Lower leg skin (tissue), 4 donors: ENCODE measurements around the gene XRRA1. TPM values are rescaled to one million over a fixed set of nuclear protein-coding genes. Genes with fewer than 3 reads are reported as not detected.

ENCODE experiments used
- DNase-seq, 2 donors: peaks; one replicate each; pipeline ENCODE4 v3.0.0-alpha.2; 2019; ENCODE audit warnings: low spot score in 2 of 2
- H3K4me3 ChIP-seq: fragments of 200-600 bp; sonication (generic); 2 replicates; pipeline ENCODE4 v1.5.1; 2017; ENCODE audit warnings: mild to moderate bottlenecking, low read depth; ENCODE audit not compliant: poor library complexity, severe bottlenecking
- CTCF ChIP-seq, 3 donors: fragments of 450-650 bp; IDR thresholded peaks; one replicate each; pipeline ENCODE4 v1.5.1; 2016; ENCODE audit warnings: antibody characterized with exemption in 3 of 3, mild to moderate bottlenecking in 3 of 3, moderate library complexity in 2 of 3
- POLR2A ChIP-seq, 2 donors: fragments of 450-650 bp; IDR thresholded peaks; one replicate each; pipeline ENCODE4 v1.6.1; 2016 to 2017; ENCODE audit warnings: antibody characterized with exemption in 2 of 2, mild to moderate bottlenecking in 1 of 2, moderate library complexity in 1 of 2
- WGBS, 2 donors: methylation state at CpG; one replicate each; pipeline ENCODE4 v1.1.5; 2018; 5-methylcytosine and 5-hydroxymethylcytosine counted together
- intact Hi-C: fragments of 100-400 bp; cut with DNase I; formaldehyde crosslinking; loops from one replicate; pipeline ENCODE4 v1.15.0; 2023; ENCODE audit warnings: low total_unique reads
- total RNA-seq, 4 donors: library from RNA; depleted of rRNA; stranded (reverse); fragments of >200 nt; gene quantifications; one replicate each; pipeline ENCODE4 v1.1.0, GENCODE V29; 2016

Gene XRRA1
- total RNA-seq, 4 donors from 2014 or later = 7.0 to 17.4 (median 13.2) TPM

GRCh38 chr11:74809801-74810200 is 139.1 kb downstream of the XRRA1 start:
- H3K4me3 ChIP-seq = no peak overlapping the region
- TF ChIP-seq POLR2A (IDR thresholded peaks at IDR 0.05) (no peak), CTCF (IDR thresholded peaks at IDR 0.05) (no peak)
- DNase-seq = no peak
- intact Hi-C loops = no loop called here

GRCh38 chr11:74806267-74806666 is 142.6 kb downstream of the XRRA1 start:
- WGBS, 2 donors = 92 to 93% methylated on average over 3 of the region's 3 CpGs
- no peak for DNase-seq
- intact Hi-C loops = no loop called here
- H3K4me3 ChIP-seq = no peak overlapping the region
- TF ChIP-seq POLR2A (IDR thresholded peaks at IDR 0.05) = no peak
- no peak for TF ChIP-seq CTCF (IDR thresholded peaks at IDR 0.05)

- WGBS, 2 donors = 84 to 89% methylated on average over 9 of the region's 9 CpGs
- intact Hi-C loops = no loop called here
- no peak for DNase-seq
Measured at GRCh38 chr11:74791333-74792100, 157.4 kb downstream of the XRRA1 start.

More at GRCh38 chr11:74791333-74792100, 157.4 kb downstream of the XRRA1 start:
- H3K4me3 ChIP-seq = no peak overlapping the region
- TF ChIP-seq CTCF (IDR thresholded peaks at IDR 0.05) = no peak
- no peak for TF ChIP-seq POLR2A (IDR thresholded peaks at IDR 0.05)

Other genes starting within 250 kb of the XRRA1 start
- not detected for gene CHRDL2, start 217.7 kb downstream of the XRRA1 start, total RNA-seq
- gene RNF169, start 200.2 kb downstream of the XRRA1 start, total RNA-seq = 10 to 100 TPM; 17.5 to 23.6 (median 21.6) TPM
- gene SPCS2, start 175 bp upstream of the XRRA1 start, total RNA-seq = 100 to 1,000 TPM in 1 of 4 donors, 10 to 100 TPM in 3; 19.2 to 117 (median 23.9) TPM
- 1 to 10 TPM; 4.3 to 7.4 (median 5.9) TPM for gene NEU3, start 39.8 kb upstream of the XRRA1 start, total RNA-seq
- gene OR2AT4, start 147.8 kb upstream of the XRRA1 start, total RNA-seq = not detected
- gene SLCO2B1, start 202.0 kb upstream of the XRRA1 start, total RNA-seq = 10 to 100 TPM in 3 of 4 donors, 1 to 10 TPM in 1; 5.0 to 20.9 (median 12.5) TPM